A673 (cell line): ENCODE results near the gene TMEM18. TPM values are rescaled to one million over a fixed set of nuclear protein-coding genes. Genes with fewer than 3 reads are reported as not detected.

Experiments
- BruUV-seq: library from RNA; stranded (reverse); fragments of 400-500 nt; replicated peaks from 2 replicates; lab custom pipeline; 2021; lab: Mats Ljungman, UMichigan
- CTCF ChIA-PET: fragments of 300-600 bp; sonication (Branson Sonifier 250); formaldehyde crosslinking; loops from one replicate; lab custom pipeline; 2022; ENCODE audit warnings: antibody characterized with exemption; lab: Charles Lee
- POLR2A ChIA-PET: fragments of 300-600 bp; sonication (Branson Sonifier 250); formaldehyde crosslinking; loops from one replicate; lab custom pipeline; 2022; ENCODE audit warnings: antibody characterized with exemption; ENCODE audit not compliant: low non-redundant PET; lab: Charles Lee
- DNase-seq: peaks from one replicate; pipeline ENCODE4 v3.0.0-alpha.2; 2015; ENCODE audit warnings: low spot score
- H3K27ac ChIP-seq: fragments of 200-600 bp; sonication (generic); 2 replicates; pipeline ENCODE4 v1.5.1; 2016; ENCODE audit warnings: mixed run types, low read depth, mild to moderate bottlenecking, mixed read lengths, antibody characterized with exemption, low read length; ENCODE audit not compliant: poor library complexity, severe bottlenecking
- H3K27me3 ChIP-seq: fragments of 200-600 bp; sonication (generic); replicated peaks from 2 replicates; pipeline ENCODE4 v1.6.1; 2017; ENCODE audit warnings: mixed run types, low read depth, mild to moderate bottlenecking, mixed read lengths, antibody characterized with exemption, low read length; ENCODE audit not compliant: insufficient read depth, poor library complexity
- H3K36me3 ChIP-seq: fragments of 200-600 bp; sonication (generic); 2 replicates; pipeline ENCODE4 v1.6.1; 2016; ENCODE audit warnings: mixed run types, mild to moderate bottlenecking, mixed read lengths, antibody characterized with exemption, low read length; ENCODE audit not compliant: insufficient read depth, poor library complexity, severe bottlenecking
- H3K4me1 ChIP-seq: fragments of 200-600 bp; sonication (generic); 2 replicates; pipeline ENCODE4 v1.6.1; 2017; ENCODE audit warnings: mixed run types, mild to moderate bottlenecking, mixed read lengths, antibody characterized with exemption, low read length; ENCODE audit not compliant: insufficient read depth, poor library complexity, severe bottlenecking
- H3K4me3 ChIP-seq: fragments of 200-600 bp; sonication (generic); 2 replicates; pipeline ENCODE4 v1.5.1; 2016; ENCODE audit warnings: low read depth, mixed run types, mild to moderate bottlenecking, mixed read lengths, low read length; ENCODE audit not compliant: poor library complexity, severe bottlenecking
- H3K9me3 ChIP-seq: fragments of 200-600 bp; sonication (generic); 2 replicates; pipeline ENCODE4 v1.6.1; 2016; ENCODE audit warnings: mixed run types, low read depth, mild to moderate bottlenecking, mixed read lengths, antibody characterized with exemption, low read length; ENCODE audit not compliant: poor library complexity, severe bottlenecking
- EZH2 ChIP-seq: fragments of 200-600 bp; sonication (generic); IDR thresholded peaks from 2 replicates; pipeline ENCODE4 v1.6.1; 2017; ENCODE audit warnings: borderline replicate concordance, low read depth, mild to moderate bottlenecking, mixed read lengths, antibody characterized with exemption, low read length; ENCODE audit not compliant: poor library complexity, severe bottlenecking
- intact Hi-C: fragments of 100-400 bp; cut with micrococcal nuclease; formaldehyde crosslinking; loops from one replicate; pipeline ENCODE4 v1.10.0; 2022; ENCODE audit not compliant: unreplicated experiment
- total RNA-seq: library from RNA; stranded (reverse); gene quantifications from 2 replicates; pipeline ENCODE4 v1.2.3, GENCODE V29; 2021
- TF ChIP-seq, protein P1 (sequence below): fragments of 300-800, 200-600 bp; sonication (generic); conservative IDR thresholded peaks from 2 replicates; pipeline ENCODE4 v1.5.1; 2017; ENCODE audit warnings: low read depth, mild to moderate bottlenecking, antibody characterized with exemption, low read length, moderate library complexity, mixed read lengths

Gene TMEM18
- total RNA-seq, 1 experiment from 2014 or later: 29.0 TPM

DNA sequence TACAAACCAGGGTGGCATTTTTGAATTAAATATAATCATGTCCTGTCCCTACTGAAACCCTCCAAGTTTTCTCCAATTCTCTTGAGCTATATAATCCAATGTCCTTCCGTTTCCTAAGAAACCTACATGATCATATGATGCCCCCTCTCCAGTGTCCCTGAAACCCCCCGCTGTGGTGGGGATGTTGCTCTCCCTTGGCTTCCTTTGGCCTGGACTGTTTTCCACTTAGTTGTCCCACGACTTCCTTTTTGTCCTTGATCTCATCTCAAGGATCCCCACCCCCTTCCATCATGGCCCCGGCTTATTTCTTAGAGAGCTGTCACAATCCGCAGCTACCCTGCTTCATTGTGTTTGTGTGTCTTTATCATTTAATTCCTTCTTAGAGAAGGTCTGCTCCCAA is 43.8 kb downstream of the TMEM18 start:
- H3K27ac ChIP-seq: no peak overlapping the region
- no peaks in the 10 kb centered on the region for H3K4me1 ChIP-seq
- no peaks in the 10 kb centered on the region for H3K9me3 ChIP-seq
- no TSS peak for BruUV-seq
- H3K27me3 ChIP-seq: no peaks in the 10 kb centered on the region
- no peak for TF ChIP-seq EZH2
- TF ChIP-seq, protein P1, sequence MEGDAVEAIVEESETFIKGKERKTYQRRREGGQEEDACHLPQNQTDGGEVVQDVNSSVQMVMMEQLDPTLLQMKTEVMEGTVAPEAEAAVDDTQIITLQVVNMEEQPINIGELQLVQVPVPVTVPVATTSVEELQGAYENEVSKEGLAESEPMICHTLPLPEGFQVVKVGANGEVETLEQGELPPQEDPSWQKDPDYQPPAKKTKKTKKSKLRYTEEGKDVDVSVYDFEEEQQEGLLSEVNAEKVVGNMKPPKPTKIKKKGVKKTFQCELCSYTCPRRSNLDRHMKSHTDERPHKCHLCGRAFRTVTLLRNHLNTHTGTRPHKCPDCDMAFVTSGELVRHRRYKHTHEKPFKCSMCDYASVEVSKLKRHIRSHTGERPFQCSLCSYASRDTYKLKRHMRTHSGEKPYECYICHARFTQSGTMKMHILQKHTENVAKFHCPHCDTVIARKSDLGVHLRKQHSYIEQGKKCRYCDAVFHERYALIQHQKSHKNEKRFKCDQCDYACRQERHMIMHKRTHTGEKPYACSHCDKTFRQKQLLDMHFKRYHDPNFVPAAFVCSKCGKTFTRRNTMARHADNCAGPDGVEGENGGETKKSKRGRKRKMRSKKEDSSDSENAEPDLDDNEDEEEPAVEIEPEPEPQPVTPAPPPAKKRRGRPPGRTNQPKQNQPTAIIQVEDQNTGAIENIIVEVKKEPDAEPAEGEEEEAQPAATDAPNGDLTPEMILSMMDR: no peak
- POLR2A ChIA-PET: no interaction called here
- H3K36me3 ChIP-seq: no peaks in the 10 kb centered on the region
- intact Hi-C loops: no loop called here
- CTCF ChIA-PET: no interaction called here
- no peak overlapping the region for H3K4me3 ChIP-seq
- no peak for DNase-seq

DNA sequence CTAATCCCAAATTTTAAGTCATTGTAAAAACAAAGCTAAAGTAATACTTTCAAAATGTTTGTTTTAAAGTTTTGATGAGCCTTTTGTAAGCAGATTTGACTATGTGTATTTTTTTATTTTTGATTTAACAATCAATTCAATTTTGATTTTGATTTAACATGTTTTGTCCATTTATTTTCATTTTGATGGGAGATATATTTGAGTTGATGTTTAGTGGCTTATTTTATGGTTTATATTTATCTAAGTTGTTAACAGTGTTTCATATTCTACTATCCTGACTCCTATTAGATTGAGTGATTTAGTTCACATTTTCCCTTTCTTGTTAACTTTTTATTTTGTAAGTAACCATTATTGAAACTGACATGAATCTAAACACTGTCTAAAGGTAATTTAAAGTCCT is 44.7 kb downstream of the TMEM18 start:
- H3K27me3 ChIP-seq: no peaks in the 10 kb centered on the region
- POLR2A ChIA-PET: no interaction called here
- H3K27ac ChIP-seq: no peak overlapping the region
- intact Hi-C loops: no loop called here
- no peak for DNase-seq
- H3K9me3 ChIP-seq: no peaks in the 10 kb centered on the region
- TF ChIP-seq, protein P1: no peak
- no peak for TF ChIP-seq EZH2
- no peaks in the 10 kb centered on the region for H3K36me3 ChIP-seq
- CTCF ChIA-PET: no interaction called here
- H3K4me3 ChIP-seq: no peak overlapping the region
- no TSS peak for BruUV-seq
- H3K4me1 ChIP-seq: no peaks in the 10 kb centered on the region

DNA sequence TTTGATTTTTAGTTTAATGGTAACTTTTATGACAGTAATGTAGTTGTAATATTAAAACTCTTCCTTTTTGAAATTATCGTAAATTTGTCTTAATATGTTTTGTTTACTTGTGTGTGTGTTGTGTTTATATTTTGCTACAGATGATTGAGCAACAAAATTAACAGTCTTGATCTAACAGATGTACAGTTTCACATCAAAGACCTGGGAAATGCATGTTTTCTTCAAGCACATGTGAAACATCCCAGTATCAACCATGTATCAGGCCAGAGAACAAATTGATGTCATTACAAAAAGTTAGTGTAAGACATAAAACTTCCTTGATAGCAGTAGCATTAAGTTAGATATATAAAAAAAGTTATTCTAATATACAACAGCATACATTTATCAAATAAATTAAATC is 45.5 kb downstream of the TMEM18 start:
- ChIA-PET POLR2A (no interaction called here), CTCF (no interaction called here)
- TF ChIP-seq EZH2: no peak
- TF ChIP-seq, protein P1: no peak
- Histone ChIP-seq H3K36me3 (no peaks in the 10 kb centered on the region), H3K27ac (no peak overlapping the region), H3K4me3 (no peak overlapping the region), H3K4me1 (no peaks in the 10 kb centered on the region), H3K27me3 (no peaks in the 10 kb centered on the region), H3K9me3 (no peaks in the 10 kb centered on the region)
- intact Hi-C loops: no loop called here
- no peak for DNase-seq
- BruUV-seq: no TSS peak
